Mesenteric fat pad (tissue), 1 donor: ENCODE data around the gene CDK6. TPM values are rescaled to one million over a fixed set of nuclear protein-coding genes. Genes with fewer than 3 reads are reported as not detected.
"Not testable (repeated sequence)": the region's sequence is repeated elsewhere in the genome, so short reads cannot be mapped to it uniquely, and the experiment has no call there.

ENCODE experiments used
- DNase-seq: peaks from one replicate; pipeline ENCODE4 v3.0.0-alpha.2; 2020; ENCODE audit warnings: low spot score
- total RNA-seq: library from RNA; stranded (reverse); fragmentation: NEBNext Ultra II Directional; extraction: Animal tissue kit (Norgen Biotek cat#: 25700); gene quantifications from one replicate; pipeline ENCODE4 v1.2.1, GENCODE V29; 2021
- donor health status: DM: yes; HTN: yes; CAD: no.

Gene CDK6
- total RNA-seq, 1 donor from 2014 or later: 17.1 TPM

- no peak for DNase-seq
These were observed 72.5 kb downstream of the CDK6 start for GRCh38 chr7:92763636-92764423.

GRCh38 chr7:92762851-92763250 is 73.5 kb downstream of the CDK6 start:
- DNase-seq: no peak

- no peak for DNase-seq
These were observed 74.8 kb downstream of the CDK6 start for GRCh38 chr7:92761391-92762097.

GRCh38 chr7:92758796-92759431 is 77.5 kb downstream of the CDK6 start:
- no peak for DNase-seq

- DNase-seq: not testable (repeated sequence)
These were observed 79.0 kb downstream of the CDK6 start for GRCh38 chr7:92757311-92757910.

- no peak for DNase-seq
These were observed 80.7 kb downstream of the CDK6 start for GRCh38 chr7:92755680-92756079.

GRCh38 chr7:92754919-92755581 is 81.3 kb downstream of the CDK6 start:
- DNase-seq: no peak

- no peak for DNase-seq
These were observed 82.8 kb downstream of the CDK6 start for GRCh38 chr7:92753614-92754013.

GRCh38 chr7:92751902-92752901 is 84.2 kb downstream of the CDK6 start:
- no peak for DNase-seq

- no peak for DNase-seq
These were observed 85.4 kb downstream of the CDK6 start for GRCh38 chr7:92750946-92751345.

- no peak for DNase-seq
These were observed 85.9 kb downstream of the CDK6 start for GRCh38 chr7:92750447-92750839.

GRCh38 chr7:92749832-92750446 is 86.4 kb downstream of the CDK6 start:
- DNase-seq: no peak

GRCh38 chr7:92749327-92749755 is 87.0 kb downstream of the CDK6 start:
- no peak for DNase-seq

GRCh38 chr7:92748495-92748894 is 87.9 kb downstream of the CDK6 start:
- no peak for DNase-seq

GRCh38 chr7:92747041-92747835 is 89.1 kb downstream of the CDK6 start:
- no peak for DNase-seq

GRCh38 chr7:92745241-92745640 is 91.1 kb downstream of the CDK6 start:
- DNase-seq: no peak

GRCh38 chr7:92744180-92744579 is 92.2 kb downstream of the CDK6 start:
- DNase-seq: not testable (repeated sequence)

- DNase-seq: no peak
These were observed 94.2 kb downstream of the CDK6 start for GRCh38 chr7:92742186-92742585.

- DNase-seq: no peak
These were observed 95.7 kb downstream of the CDK6 start for GRCh38 chr7:92740700-92741126.
